Activated CD8-positive, alpha-beta memory T cell treated with anti-CD3 and anti-CD28 coated beads, Interleukin-2, amount 50 U/mL, for 24 hours (primary cell): ENCODE measurements around the gene FAM171A1.
"Not testable (repeated sequence)": the region's sequence is repeated elsewhere in the genome, so short reads cannot be mapped to it uniquely, and the experiment has no call there.

Experiments used
- DNase-seq: peaks from one replicate; pipeline ENCODE4 v3.0.0-alpha.2; 2020; ENCODE audit errors: extremely low read depth

Gene FAM171A1

GRCh38 chr10:15290150-15290549 lies 80.9 kb downstream of the FAM171A1 start:
- DNase-seq, result no peak

GRCh38 chr10:15280974-15281373 lies 90.1 kb downstream of the FAM171A1 start:
- DNase-seq, result no peak

- no peak for DNase-seq
Measured at GRCh38 chr10:15280462-15280861, 90.6 kb downstream of the FAM171A1 start.

- no peak for DNase-seq
Measured at GRCh38 chr10:15279236-15279635, 91.9 kb downstream of the FAM171A1 start.

- no peak for DNase-seq
Measured at GRCh38 chr10:15278786-15279185, 92.3 kb downstream of the FAM171A1 start.

- DNase-seq, result not testable (repeated sequence)
Measured at GRCh38 chr10:15276039-15276438, 95.0 kb downstream of the FAM171A1 start.

- not testable (repeated sequence) for DNase-seq
Measured at GRCh38 chr10:15269838-15270237, 101.3 kb downstream of the FAM171A1 start.

- DNase-seq, result no peak
Measured at GRCh38 chr10:15267496-15267895, 103.6 kb downstream of the FAM171A1 start.

- DNase-seq, result no peak
Measured at GRCh38 chr10:15266117-15266516, 105.0 kb downstream of the FAM171A1 start.

- DNase-seq, result no peak
Measured at GRCh38 chr10:15265558-15265957, 105.5 kb downstream of the FAM171A1 start.

- no peak for DNase-seq
Measured at GRCh38 chr10:15265056-15265455, 106.0 kb downstream of the FAM171A1 start.

- DNase-seq, result no peak
Measured at GRCh38 chr10:15263657-15264323, 107.3 kb downstream of the FAM171A1 start.

GRCh38 chr10:15262036-15262713 lies 108.9 kb downstream of the FAM171A1 start:
- DNase-seq, result no peak

- DNase-seq, result no peak
Measured at GRCh38 chr10:15259136-15259535, 112.0 kb downstream of the FAM171A1 start.

- DNase-seq, result no peak
Measured at GRCh38 chr10:15258255-15258654, 112.8 kb downstream of the FAM171A1 start.

- no peak for DNase-seq
Measured at GRCh38 chr10:15255961-15256360, 115.1 kb downstream of the FAM171A1 start.

GRCh38 chr10:15254808-15255648 lies 116.1 kb downstream of the FAM171A1 start:
- DNase-seq, result no peak

- DNase-seq, result no peak
Measured at GRCh38 chr10:15253951-15254807, 116.9 kb downstream of the FAM171A1 start.

GRCh38 chr10:15252396-15252795 lies 118.7 kb downstream of the FAM171A1 start:
- no peak for DNase-seq

- no peak for DNase-seq
Measured at GRCh38 chr10:15251791-15252380, 119.2 kb downstream of the FAM171A1 start.

GRCh38 chr10:15245530-15245929 lies 125.6 kb downstream of the FAM171A1 start:
- no peak for DNase-seq
